Jurkat, Clone E6-1 (cell line): Measurements from ENCODE around the gene NKAIN2. TPM values are rescaled to one million over a fixed set of nuclear protein-coding genes. Genes with fewer than 3 reads are reported as not detected.
A peak's percentile ranks its signal among the peaks of the same experiment; 100 is the strongest.

Experiments used
- DNase-seq: peaks from one replicate; pipeline ENCODE4 v3.0.0-alpha.2; 2011; ENCODE audit warnings: low read depth, low spot score
- H3K4me3 ChIP-seq: 2 replicates; pipeline ENCODE4 v1.5.1; 2011; ENCODE audit warnings: mild to moderate bottlenecking, low read length, control low read depth, moderate library complexity
- polyA plus RNA-seq: library from polyadenylated mRNA; unstranded; fragments of >200 nt; gene quantifications from one replicate; pipeline ENCODE4 v1.2.1, GENCODE V29; 2012; ENCODE audit warnings: missing spikeins; ENCODE audit not compliant: insufficient read length, insufficient read depth

The NKAIN2 gene
- polyA plus RNA-seq: not detected

- no peak for DNase-seq
- H3K4me3 ChIP-seq: peak within 1 kb of the TSS; percentile 10
Measured at GRCh38 chr6:123803504-123804013, at the start of gene NKAIN2. Gene NKAIN2, plus strand, starts transcription at chr6:123803865.

GRCh38 chr6:123759472-123759871, 44.2 kb upstream of the NKAIN2 start:
- no peak overlapping the region for H3K4me3 ChIP-seq
- no peak for DNase-seq

- no peak overlapping the region for H3K4me3 ChIP-seq
- no peak for DNase-seq
Measured at GRCh38 chr6:123763904-123764303, 39.8 kb upstream of the NKAIN2 start.

GRCh38 chr6:123764722-123765121, 38.9 kb upstream of the NKAIN2 start:
- DNase-seq: no peak

GRCh38 chr6:123768921-123769320, 34.7 kb upstream of the NKAIN2 start:
- H3K4me3 ChIP-seq: no peak overlapping the region
- no peak for DNase-seq

More at GRCh38 chr6:123764722-123765121, 38.9 kb upstream of the NKAIN2 start:
- no peak overlapping the region for H3K4me3 ChIP-seq

- no peak overlapping the region for H3K4me3 ChIP-seq
- DNase-seq: no peak
Measured at GRCh38 chr6:123769431-123769830, 34.2 kb upstream of the NKAIN2 start.

GRCh38 chr6:123770247-123770949, 33.3 kb upstream of the NKAIN2 start:
- no peak for DNase-seq
- no peak overlapping the region for H3K4me3 ChIP-seq

- DNase-seq: no peak
- H3K4me3 ChIP-seq: no peak overlapping the region
Measured at GRCh38 chr6:123771126-123771525, 32.5 kb upstream of the NKAIN2 start.

- H3K4me3 ChIP-seq: no peak overlapping the region
- DNase-seq: no peak
Measured at GRCh38 chr6:123777563-123777962, 26.1 kb upstream of the NKAIN2 start.

- no peak for DNase-seq
Measured at GRCh38 chr6:123780021-123780420, 23.6 kb upstream of the NKAIN2 start.

GRCh38 chr6:123784330-123784729, 19.3 kb upstream of the NKAIN2 start:
- DNase-seq: no peak
- H3K4me3 ChIP-seq: no peak overlapping the region

More at GRCh38 chr6:123780021-123780420, 23.6 kb upstream of the NKAIN2 start:
- no peak overlapping the region for H3K4me3 ChIP-seq

- no peak for DNase-seq
- no peak overlapping the region for H3K4me3 ChIP-seq
Measured at GRCh38 chr6:123785039-123785438, 18.6 kb upstream of the NKAIN2 start.

GRCh38 chr6:123788319-123788718, 15.3 kb upstream of the NKAIN2 start:
- no peak for DNase-seq
- H3K4me3 ChIP-seq: no peak overlapping the region

GRCh38 chr6:123794190-123794589, 9.5 kb upstream of the NKAIN2 start:
- H3K4me3 ChIP-seq: no peak overlapping the region
- no peak for DNase-seq

- DNase-seq: no peak
- H3K4me3 ChIP-seq: no peak overlapping the region
Measured at GRCh38 chr6:123794799-123795198, 8.9 kb upstream of the NKAIN2 start.

- no peak for DNase-seq
- H3K4me3 ChIP-seq: no peak overlapping the region
Measured at GRCh38 chr6:123801067-123801466, 2.6 kb upstream of the NKAIN2 start.

GRCh38 chr6:123802351-123802696, 1.3 kb upstream of the NKAIN2 start:
- H3K4me3 ChIP-seq: no peak overlapping the region

GRCh38 chr6:123802697-123803503, 765 bp upstream of the NKAIN2 start:
- H3K4me3 ChIP-seq: no peak overlapping the region
- peak; percentile 37 for DNase-seq

More at GRCh38 chr6:123802351-123802696, 1.3 kb upstream of the NKAIN2 start:
- DNase-seq: no peak

GRCh38 chr6:123804014-123804786, 535 bp downstream of the NKAIN2 start:
- peak; percentile 4 for DNase-seq
- H3K4me3 ChIP-seq: peak overlapping the region; percentile 10
